Endodermal cell (in vitro differentiated cells): ENCODE measurements around the gene XRCC1. TPM values are rescaled to one million over a fixed set of nuclear protein-coding genes. Genes with fewer than 3 reads are reported as not detected.

Experiments
- DNase-seq: peaks from one replicate; pipeline ENCODE4 v3.0.0-alpha.2; 2017
- H3K27ac ChIP-seq: 2 replicates; pipeline ENCODE4 v1.5.1; 2013; ENCODE audit warnings: mild to moderate bottlenecking, low read depth, low read length, moderate library complexity
- H3K27me3 ChIP-seq: 2 replicates; pipeline ENCODE4 v1.6.1; 2013; ENCODE audit warnings: mild to moderate bottlenecking, low read length, moderate library complexity; ENCODE audit not compliant: insufficient read depth, control insufficient read depth, poor library complexity, severe bottlenecking
- H3K36me3 ChIP-seq: 2 replicates; pipeline ENCODE4 v1.7.0; 2013; ENCODE audit warnings: mild to moderate bottlenecking, low read length, moderate library complexity; ENCODE audit not compliant: control insufficient read depth, insufficient read depth
- H3K4me1 ChIP-seq: one replicate; pipeline ENCODE4 v1.7.0; 2013; ENCODE audit warnings: low read length; ENCODE audit not compliant: control insufficient read depth, insufficient read depth
- H3K4me3 ChIP-seq: 2 replicates; pipeline ENCODE4 v1.5.1; 2013; ENCODE audit warnings: mild to moderate bottlenecking, low read length, moderate library complexity
- H3K9ac ChIP-seq: 2 replicates; pipeline ENCODE4 v1.6.1; 2013; ENCODE audit warnings: mild to moderate bottlenecking, low read length, moderate library complexity; ENCODE audit not compliant: poor library complexity, severe bottlenecking; ENCODE audit errors: extremely low read depth
- H3K9me3 ChIP-seq: 2 replicates; pipeline ENCODE4 v1.6.1; 2013; ENCODE audit warnings: mild to moderate bottlenecking, low read length, moderate library complexity; ENCODE audit not compliant: control insufficient read depth
- H3K27ac Mint-ChIP-seq: 2 replicates; pipeline ENCODE4 v1.8.0; 2020; ENCODE audit warnings: mixed read lengths
- H3K27me3 Mint-ChIP-seq: 2 replicates; pipeline ENCODE4 v1.8.0; 2021; ENCODE audit warnings: mild to moderate bottlenecking, mixed read lengths; ENCODE audit not compliant: insufficient read depth
- H3K36me3 Mint-ChIP-seq: 2 replicates; pipeline ENCODE4 v1.8.0; 2020; ENCODE audit warnings: low read depth, mixed read lengths
- H3K4me1 Mint-ChIP-seq: 2 replicates; pipeline ENCODE4 v1.8.0; 2020; ENCODE audit warnings: mixed read lengths
- H3K4me3 Mint-ChIP-seq: 2 replicates; pipeline ENCODE4 v1.8.0; 2020; ENCODE audit warnings: mild to moderate bottlenecking, moderate library complexity, mixed read lengths
- H3K9me3 Mint-ChIP-seq: 2 replicates; pipeline ENCODE4 v1.8.0; 2020; ENCODE audit warnings: mild to moderate bottlenecking, mixed read lengths
- CTCF ChIP-seq: fragments of 200-600 bp; sonication (generic); conservative IDR thresholded peaks from 2 replicates; pipeline ENCODE4 v1.5.0; 2021; ENCODE audit warnings: antibody characterized with exemption, mild to moderate bottlenecking
- WGBS, 2 experiments: methylation state at CpG; one replicate each; pipeline versions ENCODE4 v1.1.5 to v1.1.7; 2013; ENCODE audit warnings: missing lambda C conversion rate in 2 of 2, mixed read lengths in 1 of 2; ENCODE audit not compliant: insufficient coverage in 1 of 2, insufficient read length in 1 of 2; 5-methylcytosine and 5-hydroxymethylcytosine counted together
- total RNA-seq, 2 donors: library from RNA; stranded (reverse); fragmentation: NEBNext Ultra II Directional in 1 of 2; extraction: Animal tissue kit (Norgen Biotek cat#: 25700) in 1 of 2; gene quantifications; 2 replicates in 1 of 2; 3 replicates in 1 of 2; pipeline ENCODE4 v1.2.1, GENCODE V29; 2021

The XRCC1 gene
- total RNA-seq, 2 donors from 2014 or later: 48.8 to 52.1 TPM

- no peaks in the 10 kb centered on the region for H3K27me3 ChIP-seq
- no peak overlapping the region for H3K27ac ChIP-seq
- H3K4me1 Mint-ChIP-seq: peaks cover 16% of the 10 kb centered on the region
- no peak overlapping the region for H3K4me3 ChIP-seq
- H3K36me3 ChIP-seq: no peaks in the 10 kb centered on the region
- H3K9me3 Mint-ChIP-seq: no peaks in the 10 kb centered on the region
- H3K9ac ChIP-seq: no peak overlapping the region
- H3K4me1 ChIP-seq: no peaks in the 10 kb centered on the region
- H3K36me3 Mint-ChIP-seq: no peaks in the 10 kb centered on the region
- H3K27me3 Mint-ChIP-seq: peaks cover 38% of the 10 kb centered on the region
- no peak overlapping the region for H3K4me3 Mint-ChIP-seq
- H3K9me3 ChIP-seq: no peaks in the 10 kb centered on the region
- 67 to 72% methylated on average over 13 of the region's 13 CpGs for WGBS, 2 experiments
- no peak for TF ChIP-seq CTCF
- no peak overlapping the region for H3K27ac Mint-ChIP-seq
- no peak for DNase-seq
Observed at GRCh38 chr19:43527860-43528622, 47.3 kb downstream of the XRCC1 start.

GRCh38 chr19:43526884-43527859 lies 48.2 kb downstream of the XRCC1 start, which contains the start of gene ETHE1:
Gene ETHE1 (minus strand): TSS chr19:43527201. CDS start chr19:43527177, 24 bp downstream.
- Histone ChIP-seq H3K4me3 (peak within 1 kb of the TSS; percentile 91), H3K9me3 (no peaks in the 10 kb centered on the region), H3K36me3 (no peaks in the 10 kb centered on the region), H3K4me1 (no peaks in the 10 kb centered on the region), H3K27me3 (no peaks in the 10 kb centered on the region), H3K27ac (no peak within 1 kb of the TSS), H3K9ac (peak within 1 kb of the TSS; percentile 51)
- H3K4me3 Mint-ChIP-seq: peak within 1 kb of the TSS; percentile 79
- peak; percentile 93 for DNase-seq
- no peaks in the 10 kb centered on the region for H3K36me3 Mint-ChIP-seq
- H3K27me3 Mint-ChIP-seq: peaks cover 38% of the 10 kb centered on the region
- WGBS, 2 experiments: 6 to 8% methylated on average over 28 to 52 of the region's 54 CpGs
- H3K9me3 Mint-ChIP-seq: no peaks in the 10 kb centered on the region
- peaks cover 13% of the 10 kb centered on the region for H3K4me1 Mint-ChIP-seq
- no peak within 1 kb of the TSS for H3K27ac Mint-ChIP-seq
- peak; percentile 29 for TF ChIP-seq CTCF
